ENCODE data around the gene TNFRSF14. TPM values are rescaled to one million over a fixed set of nuclear protein-coding genes. Genes with fewer than 3 reads are reported as not detected.

The TNFRSF14 gene
- total RNA-seq, 2 experiments from 2014 or later: 15.7 to 18.5 TPM

- Histone ChIP-seq H3K4me3 (ENCODE audit: low read depth, low read length, poor library complexity, severe bottlenecking) (no peak overlapping the region), H3K9me3 (ENCODE audit: low read length) (no peaks in the 10 kb centered on the region), H3K4me1 (ENCODE audit: insufficient read depth, low read length, poor library complexity, severe bottlenecking) (no peaks in the 10 kb centered on the region), H2AFZ (ENCODE audit: low read length) (no peak overlapping the region), H4K20me1 (ENCODE audit: insufficient read depth, low read length) (no peaks in the 10 kb centered on the region), H3K36me3 (ENCODE audit: insufficient read depth, low read length) (no peaks in the 10 kb centered on the region), H3K4me2 (ENCODE audit: low read length) (no peak overlapping the region), H3K79me2 (ENCODE audit: insufficient read depth, low read depth, low read length) (no peaks in the 10 kb centered on the region), H3K27ac (ENCODE audit: low read depth, low read length, poor library complexity, severe bottlenecking) (no peak overlapping the region), H3K9me2 (ENCODE audit: insufficient read depth, low read length) (no peaks in the 10 kb centered on the region)
- no peak for DNase-seq (ENCODE audit: low spot score)
- BruUV-seq (replicated peaks): no TSS peak
- POLR2A ChIA-PET: no interaction called here
- intact Hi-C loops (cut with micrococcal nuclease; ENCODE audit: unreplicated experiment): no loop called here
- CTCF ChIA-PET (ENCODE audit: unreplicated experiment): no interaction called here
- TF ChIP-seq CTCF (conservative IDR thresholded peaks at IDR 0.05; ENCODE audit: low read length) (no peak), EZH2phosphoT487 (IDR thresholded peaks at IDR 0.05; ENCODE audit: borderline replicate concordance, low read depth, low read length) (no peak)
Observed at GRCh38 chr1:2610036-2610959, 54.1 kb downstream of the TNFRSF14 start.

GRCh38 chr1:2611031-2611501 is 54.9 kb downstream of the TNFRSF14 start:
- Histone ChIP-seq H3K4me3 (ENCODE audit: low read depth, low read length, poor library complexity, severe bottlenecking) (no peak overlapping the region), H3K4me1 (ENCODE audit: insufficient read depth, low read length, poor library complexity, severe bottlenecking) (no peaks in the 10 kb centered on the region), H3K4me2 (ENCODE audit: low read length) (no peak overlapping the region), H3K9me2 (ENCODE audit: insufficient read depth, low read length) (no peaks in the 10 kb centered on the region), H3K36me3 (ENCODE audit: insufficient read depth, low read length) (no peaks in the 10 kb centered on the region), H3K9me3 (ENCODE audit: low read length) (no peaks in the 10 kb centered on the region), H4K20me1 (ENCODE audit: insufficient read depth, low read length) (no peaks in the 10 kb centered on the region), H2AFZ (ENCODE audit: low read length) (no peak overlapping the region), H3K79me2 (ENCODE audit: insufficient read depth, low read depth, low read length) (no peaks in the 10 kb centered on the region), H3K27ac (ENCODE audit: low read depth, low read length, poor library complexity, severe bottlenecking) (no peak overlapping the region)
- ChIA-PET POLR2A (no interaction called here), CTCF (ENCODE audit: unreplicated experiment) (no interaction called here)
- peak; percentile 31 for DNase-seq (ENCODE audit: low spot score)
- BruUV-seq (replicated peaks): no TSS peak
- intact Hi-C loops (cut with micrococcal nuclease; ENCODE audit: unreplicated experiment): no loop called here
- TF ChIP-seq CTCF (conservative IDR thresholded peaks at IDR 0.05; ENCODE audit: low read length) (no peak), EZH2phosphoT487 (IDR thresholded peaks at IDR 0.05; ENCODE audit: borderline replicate concordance, low read depth, low read length) (no peak)
